ENCODE measurements around the gene STK11IP.
A peak's percentile ranks its signal among the peaks of the same experiment; 100 is the strongest.
"Not testable (repeated sequence)": the region's sequence is repeated elsewhere in the genome, so short reads cannot be mapped to it uniquely, and the experiment has no call there.

STK11IP gene

DNA sequence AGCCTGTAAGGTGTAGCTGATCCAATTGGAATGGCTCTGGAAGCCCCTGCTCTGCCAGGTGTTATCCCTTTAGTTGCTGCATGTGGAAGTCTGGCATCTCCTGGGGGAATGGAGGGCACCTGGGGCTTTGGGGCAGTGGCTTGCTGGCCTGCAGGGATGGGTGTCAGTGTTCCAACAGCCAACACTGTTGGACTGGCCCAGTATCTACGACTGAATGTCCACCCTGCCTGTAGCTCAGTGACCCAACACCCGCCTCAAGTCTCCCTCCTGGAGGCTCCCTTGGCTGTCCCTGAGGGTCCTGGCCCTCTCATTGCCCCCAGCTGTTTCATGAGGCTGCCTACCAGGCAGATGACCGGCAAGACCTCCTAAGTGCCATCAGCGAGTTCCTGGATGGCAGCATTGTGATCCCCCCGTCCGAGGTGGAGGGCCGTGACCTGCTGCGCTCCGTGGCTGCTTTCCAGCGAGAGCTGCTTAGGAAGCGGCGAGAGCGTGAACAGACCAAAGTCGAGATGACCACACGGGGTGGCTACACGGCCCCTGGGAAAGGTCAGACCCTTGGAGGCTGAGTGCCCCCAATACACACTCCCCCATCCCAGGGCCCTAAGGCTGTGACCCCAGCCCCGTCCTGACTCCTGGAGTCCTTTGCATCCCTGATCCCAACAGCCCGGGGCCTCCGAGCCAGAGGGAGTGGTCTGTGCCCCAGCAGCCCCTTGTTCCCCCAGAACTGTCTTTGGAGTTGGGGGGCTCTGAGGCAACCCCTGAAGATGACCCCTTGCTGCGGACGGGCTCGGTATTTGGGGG, 37.5 kb downstream of the STK11IP start:
- DNase-seq = no peak

DNA sequence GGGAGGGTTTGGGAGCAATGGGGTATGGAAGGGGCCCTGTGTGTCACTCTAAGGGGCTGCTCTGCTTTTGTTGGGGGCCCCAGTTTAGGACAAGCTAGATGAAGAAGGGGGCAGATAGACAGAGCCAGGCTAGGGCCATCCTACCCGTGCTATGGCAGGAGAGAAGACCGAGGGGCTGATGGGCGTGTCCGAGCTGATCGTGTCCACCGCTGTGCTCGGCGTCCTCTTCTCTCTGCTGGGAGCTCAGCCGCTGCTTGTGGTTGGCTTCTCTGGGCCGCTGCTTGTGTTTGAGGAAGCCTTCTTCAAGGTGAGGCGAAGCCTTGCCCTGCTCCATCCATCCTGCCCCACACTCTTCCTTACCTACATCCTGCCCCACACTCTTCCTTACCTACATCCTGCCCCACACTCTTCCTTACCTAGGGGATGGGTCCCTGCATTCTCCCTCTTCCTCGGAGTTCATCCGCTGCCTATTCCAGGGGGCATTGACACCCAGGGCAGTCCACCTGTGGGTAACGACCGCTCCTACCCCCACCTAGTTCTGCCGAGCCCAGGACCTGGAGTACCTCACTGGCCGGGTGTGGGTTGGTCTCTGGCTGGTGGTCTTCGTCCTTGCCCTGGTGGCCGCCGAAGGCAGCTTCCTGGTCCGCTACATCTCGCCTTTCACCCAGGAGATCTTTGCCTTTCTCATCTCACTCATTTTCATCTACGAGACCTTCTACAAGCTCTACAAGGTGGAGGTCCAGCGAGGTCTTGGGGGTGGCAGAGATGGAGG, 38.7 kb downstream of the STK11IP start:
- DNase-seq = no peak

DNA sequence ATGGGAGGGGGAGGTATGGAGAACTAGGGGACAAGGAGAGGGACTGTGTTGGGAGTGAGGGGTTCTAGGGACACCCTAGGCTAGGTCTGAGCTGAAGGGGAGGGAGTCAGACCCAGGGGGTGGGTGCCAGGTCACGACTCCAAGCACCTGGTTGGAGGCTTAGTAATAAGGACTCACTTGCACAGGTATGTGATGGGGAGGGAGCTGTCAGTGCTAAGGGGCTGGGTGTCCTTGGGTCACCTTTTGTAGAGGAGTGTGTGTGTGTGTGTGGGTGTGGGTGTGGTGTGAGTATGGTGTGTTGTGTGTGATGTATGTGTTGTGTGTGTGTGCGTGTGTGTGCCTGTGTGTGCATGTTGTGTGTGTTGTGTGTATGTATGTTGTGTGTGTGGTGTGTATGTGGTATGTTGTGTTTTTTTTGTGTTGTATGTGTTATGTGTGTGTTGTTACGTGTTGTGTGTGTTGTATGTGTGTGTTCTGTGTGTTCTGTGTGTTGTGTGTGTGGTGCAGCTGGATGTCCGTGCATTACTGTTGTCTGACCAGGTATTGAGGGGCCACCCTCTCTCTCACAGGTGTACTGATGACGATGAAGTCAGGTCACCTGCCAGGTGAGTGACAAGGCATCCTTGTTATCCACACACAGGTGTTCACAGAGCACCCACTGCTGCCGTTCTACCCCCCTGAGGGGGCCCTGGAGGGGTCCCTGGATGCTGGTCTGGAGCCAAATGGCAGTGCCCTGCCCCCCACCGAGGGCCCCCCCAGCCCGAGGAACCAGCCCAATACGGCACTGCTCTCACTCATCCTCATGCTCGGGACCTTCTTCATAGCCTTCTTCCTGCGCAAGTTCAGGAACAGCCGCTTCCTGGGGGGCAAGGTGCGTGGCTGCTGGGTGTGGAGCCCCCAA, 39.5 kb downstream of the STK11IP start:
- DNase-seq = no peak

DNA sequence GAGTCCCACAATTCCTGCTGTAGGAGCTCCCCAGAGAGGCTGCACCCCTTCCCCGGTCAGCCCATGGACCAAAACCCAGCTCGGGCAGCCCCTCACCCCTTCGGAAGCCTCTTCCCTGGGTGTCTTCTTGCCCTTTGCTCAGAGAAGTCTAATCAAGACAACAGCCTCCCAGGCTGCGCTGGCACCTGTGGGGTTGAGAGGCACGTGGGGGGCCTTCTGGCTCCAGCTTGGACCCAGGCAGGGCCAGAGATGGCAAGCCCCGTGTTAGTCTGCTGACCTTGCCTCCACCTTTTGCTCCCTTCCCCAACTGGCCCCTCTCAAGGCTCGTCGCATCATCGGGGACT, 40.2 kb downstream of the STK11IP start:
- DNase-seq = no peak

DNA sequence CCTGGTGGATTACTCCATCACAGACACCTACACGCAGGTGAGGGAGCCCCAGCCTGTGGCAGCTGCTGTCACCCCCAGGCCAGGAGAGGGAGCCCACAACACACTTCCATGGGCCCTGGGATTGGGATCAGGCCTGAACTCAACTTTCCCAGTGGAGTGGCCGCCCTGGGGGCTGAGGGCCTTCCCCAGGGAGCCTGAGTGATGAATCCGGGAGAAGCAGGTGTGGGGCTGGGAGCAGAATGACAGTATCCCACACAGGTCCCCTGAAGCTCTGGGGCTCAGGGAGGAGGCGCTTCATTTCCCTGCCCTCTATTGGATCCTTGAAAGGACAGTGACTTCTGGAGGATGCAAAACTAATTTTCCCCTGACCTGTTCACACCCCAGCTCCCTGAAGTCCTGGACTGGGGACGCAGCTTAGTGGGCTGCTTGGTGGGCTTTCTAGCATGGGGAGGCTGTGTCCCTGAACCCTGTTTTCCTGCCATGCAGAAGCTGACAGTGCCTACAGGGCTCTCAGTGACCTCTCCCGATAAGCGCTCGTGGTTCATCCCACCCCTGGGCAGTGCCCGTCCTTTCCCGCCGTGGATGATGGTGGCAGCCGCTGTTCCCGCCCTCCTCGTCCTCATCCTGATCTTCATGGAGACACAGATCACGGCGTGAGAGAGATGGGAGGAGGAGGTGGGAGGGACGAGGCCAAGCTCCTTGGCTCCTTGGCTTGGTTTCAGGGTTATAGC, 40.7 kb downstream of the STK11IP start:
- no peak for DNase-seq

DNA sequence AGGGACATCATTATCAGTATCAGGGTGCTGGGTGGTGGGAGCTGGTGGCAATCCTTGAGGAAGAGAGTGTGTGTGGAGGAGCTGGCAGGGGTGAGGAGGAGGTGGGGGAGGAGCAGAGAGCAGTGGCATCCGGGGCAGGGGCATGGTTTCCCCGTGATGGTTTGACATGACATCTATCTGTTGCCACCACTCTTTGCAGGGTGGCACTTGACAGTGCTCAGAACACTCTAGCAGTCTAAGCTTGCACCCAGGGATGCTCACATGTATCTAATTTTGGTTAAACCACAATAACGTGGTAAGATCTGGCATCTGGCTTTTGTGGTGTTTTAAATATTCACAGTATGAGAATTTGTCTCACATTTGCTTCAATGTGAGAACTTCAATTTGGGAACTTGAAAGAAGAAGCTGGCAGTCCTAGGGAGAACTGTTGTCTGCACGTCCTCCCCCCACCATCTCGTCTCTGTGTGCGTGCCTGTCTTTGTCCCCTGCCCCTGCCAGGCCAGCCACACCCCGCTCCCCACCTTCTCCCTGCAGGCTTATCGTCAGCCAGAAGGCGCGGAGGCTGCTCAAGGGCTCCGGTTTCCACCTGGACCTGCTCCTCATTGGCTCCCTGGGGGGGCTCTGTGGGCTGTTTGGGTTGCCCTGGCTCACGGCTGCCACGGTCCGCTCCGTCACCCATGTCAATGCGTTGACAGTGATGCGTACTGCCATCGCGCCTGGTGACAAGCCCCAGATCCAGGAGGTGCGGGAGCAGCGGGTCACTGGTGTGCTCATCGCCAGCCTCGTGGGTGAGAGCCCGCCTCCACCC, 41.5 kb downstream of the STK11IP start:
- no peak for DNase-seq

DNA sequence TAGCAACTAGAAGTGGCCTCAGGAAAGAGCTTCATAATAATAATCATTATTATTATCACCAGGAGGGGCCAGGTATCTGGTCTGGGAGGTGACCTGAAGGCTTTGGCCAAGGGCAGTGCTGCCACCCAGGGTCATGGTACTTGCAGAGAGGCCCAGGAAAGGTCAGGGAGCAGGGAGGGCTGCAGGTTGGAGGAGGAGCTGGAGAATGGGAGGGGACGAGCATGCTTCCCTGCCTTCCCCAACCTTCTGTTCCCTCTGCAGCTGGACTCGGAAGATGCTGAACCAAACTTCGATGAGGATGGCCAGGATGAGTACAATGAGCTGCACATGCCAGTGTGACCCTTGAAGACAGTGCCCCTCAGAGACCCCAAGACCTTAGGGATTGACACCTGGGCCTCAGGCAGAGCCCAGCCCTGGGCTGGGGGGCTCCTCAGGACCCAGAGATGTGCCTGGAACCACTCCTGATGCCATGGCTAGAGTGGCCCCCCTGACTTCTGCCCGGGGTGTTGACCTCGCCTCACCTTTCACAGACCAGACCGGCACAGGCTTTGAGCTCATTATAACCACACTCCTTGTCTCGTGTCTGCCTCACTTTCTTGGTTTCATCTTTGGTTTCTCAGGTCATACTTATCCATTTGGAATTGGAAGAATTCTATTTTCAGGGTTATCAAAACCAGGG, 43.9 kb downstream of the STK11IP start:
- no peak for DNase-seq

DNA sequence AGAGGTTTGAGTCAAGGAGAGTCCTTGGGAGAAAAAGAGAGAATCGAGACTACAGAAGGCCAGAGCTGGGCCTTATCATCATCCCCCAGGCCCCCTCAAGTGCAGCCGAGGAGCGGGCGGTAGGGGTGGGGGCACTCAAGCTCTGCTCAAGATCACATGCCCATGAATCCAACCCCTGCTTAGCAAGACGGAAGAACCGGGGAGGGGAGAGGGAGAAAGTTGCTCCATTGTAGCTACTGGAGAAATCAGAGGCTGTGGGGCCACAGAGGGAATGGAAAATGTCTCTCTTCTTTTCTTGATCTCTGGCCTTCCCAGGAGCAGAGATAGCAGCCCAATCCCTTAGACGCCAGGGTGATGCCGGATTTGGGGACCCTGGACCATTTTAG, 44.4 kb downstream of the STK11IP start:
- no peak for DNase-seq

DNA sequence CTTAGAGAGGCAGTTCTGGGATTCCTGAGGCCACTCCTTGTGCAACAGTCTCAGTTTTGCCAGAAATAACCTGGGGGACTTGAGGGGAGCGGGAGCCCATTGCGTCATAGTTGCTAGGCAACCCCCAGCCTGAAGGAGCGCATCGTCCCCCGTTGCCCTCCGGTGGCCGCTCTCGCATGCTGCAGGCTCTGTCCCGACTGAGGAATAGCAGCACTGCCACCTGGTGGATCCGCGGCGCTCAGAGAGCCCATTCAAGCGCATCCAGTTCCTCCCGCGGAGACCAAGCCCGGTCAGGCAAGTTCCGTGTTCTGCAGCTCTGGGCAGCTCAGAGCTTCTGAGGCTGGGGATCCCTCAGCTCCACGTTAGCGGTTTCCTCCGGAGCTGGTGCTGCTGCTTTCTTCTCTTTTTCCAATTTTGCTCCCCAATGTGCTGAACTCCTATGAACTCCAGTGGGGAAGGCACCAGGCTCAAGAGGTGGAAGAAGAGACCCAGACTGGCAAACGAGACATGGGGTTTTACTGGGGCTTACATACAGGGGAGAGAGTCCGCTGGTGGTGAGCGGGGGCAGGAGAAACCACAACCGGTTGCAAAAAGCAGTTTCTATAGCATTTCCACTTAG, 44.9 kb downstream of the STK11IP start:
- DNase-seq = peak; percentile 91

DNA sequence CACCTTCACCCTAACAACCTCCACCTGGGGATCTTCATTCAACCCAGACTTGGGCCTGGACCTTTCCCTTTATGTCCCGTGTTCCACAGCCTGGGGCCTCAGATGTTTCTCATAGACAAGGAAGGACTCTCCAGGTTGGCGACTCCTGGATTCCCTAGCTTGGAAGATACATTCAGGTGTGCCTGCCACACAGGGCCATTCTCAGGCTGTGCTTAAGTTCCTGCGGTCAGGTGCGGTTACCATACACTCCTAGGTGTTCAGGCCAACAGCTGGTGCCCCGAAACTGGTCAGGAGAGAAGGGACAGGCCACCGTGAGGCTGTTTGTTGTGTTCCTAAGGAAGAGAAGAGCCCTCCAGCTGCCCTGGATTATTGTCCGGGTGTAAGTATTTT, 45.4 kb downstream of the STK11IP start:
- DNase-seq = no peak

DNA sequence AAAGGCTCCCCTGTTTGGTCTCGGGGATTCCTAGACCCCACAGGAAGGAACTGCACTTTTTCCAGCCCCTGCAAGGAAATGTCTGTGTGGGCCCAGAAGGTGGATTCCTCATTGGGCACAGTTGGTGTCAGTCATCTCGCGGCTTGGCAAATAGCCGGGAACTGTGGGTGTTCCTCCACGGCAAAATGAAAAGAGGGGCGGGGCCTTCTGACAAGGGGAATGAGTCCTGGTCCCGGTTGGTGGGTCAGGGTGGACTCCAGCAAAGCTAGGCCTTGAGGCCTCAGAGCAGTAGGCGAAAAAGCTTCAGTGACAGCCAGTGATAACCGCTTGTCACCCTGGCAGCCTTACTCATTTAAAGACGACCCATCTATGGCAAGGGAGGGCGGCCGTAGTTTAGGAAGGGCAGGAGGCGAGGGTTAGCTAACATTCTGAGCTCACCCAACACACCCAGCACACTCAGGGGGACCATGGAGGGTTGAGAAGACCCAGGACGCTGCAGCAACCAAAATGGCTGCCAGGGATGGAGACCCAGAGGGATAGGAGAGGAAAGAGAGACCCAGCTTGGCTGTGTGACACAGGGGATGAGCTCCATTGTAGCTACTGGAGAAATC, 46.2 kb downstream of the STK11IP start:
- DNase-seq = no peak

DNA sequence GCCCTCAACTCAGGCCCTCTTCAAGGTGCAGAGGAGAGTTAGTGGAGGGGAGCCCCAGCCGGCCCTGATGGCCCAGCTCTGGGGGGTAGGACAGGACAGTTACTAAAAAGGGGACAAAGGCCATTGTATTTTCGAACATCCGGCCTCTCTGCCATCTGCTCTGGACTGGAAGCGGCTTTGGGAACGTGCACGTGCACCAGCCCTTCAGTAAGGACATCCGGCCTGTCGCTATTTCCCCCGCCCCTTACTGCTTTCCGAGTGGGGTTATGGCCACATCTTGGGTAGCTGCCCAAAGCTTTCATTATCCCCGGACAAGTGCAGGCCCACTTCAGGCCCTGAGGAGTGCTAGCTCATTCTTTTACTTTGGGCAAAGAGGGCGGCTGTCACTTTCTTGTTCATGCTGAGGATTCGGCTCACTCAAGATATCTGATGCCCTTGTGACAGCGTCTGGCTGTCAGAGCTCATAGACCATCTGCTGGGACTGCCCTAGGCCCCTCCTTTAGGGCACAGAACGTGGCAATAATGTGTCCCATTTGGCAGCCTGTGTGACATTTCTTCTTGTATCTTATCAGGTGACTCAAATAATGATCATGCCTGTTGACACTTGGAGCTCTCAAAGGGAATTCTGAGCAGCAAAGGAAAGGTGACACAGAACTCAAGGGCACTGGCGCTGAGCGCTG, 47.3 kb downstream of the STK11IP start:
- no peak for DNase-seq

DNA sequence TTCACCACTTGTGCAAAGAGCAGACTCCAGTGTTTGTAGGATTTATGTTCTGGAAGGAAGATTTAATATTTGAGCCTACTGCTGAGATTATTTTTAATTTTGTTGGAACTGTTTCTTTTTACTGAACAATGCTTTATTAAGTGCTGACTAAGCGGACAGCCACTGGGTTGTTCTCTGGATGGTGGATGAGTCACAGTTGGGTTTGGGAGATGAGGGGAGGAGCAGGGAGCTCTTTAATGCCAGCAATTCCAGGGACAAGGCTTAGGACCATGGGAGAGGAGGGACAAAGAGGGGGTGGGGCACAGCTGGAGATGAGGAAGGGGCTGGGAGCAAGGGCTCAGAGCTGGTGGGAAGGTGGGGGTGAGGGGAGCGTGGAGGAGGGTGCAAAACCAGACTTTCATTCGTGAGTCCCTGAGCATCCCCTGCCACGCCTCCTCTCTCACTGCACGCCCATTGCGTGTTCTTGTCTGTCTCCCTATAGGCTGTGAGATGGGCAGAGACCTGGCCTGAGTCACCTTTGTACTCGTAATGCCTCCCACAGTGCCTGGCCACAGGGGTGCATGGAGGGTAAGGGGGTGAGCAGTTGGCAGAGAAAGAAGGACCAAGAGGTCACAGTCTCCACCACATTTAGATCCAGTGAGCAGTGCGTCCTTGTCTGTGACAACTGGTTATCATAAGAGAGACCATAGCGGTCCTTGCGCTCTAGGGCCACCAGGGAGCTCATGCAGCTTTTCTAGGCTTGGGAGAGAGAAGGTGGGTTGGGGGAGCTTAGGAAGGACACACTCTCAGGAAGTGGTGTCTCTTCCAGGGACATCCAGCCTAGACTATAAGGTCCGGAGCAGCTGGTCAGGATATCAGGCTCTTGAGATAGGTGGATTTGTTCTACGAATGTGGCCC, 48.2 kb downstream of the STK11IP start:
- no peak for DNase-seq

DNA sequence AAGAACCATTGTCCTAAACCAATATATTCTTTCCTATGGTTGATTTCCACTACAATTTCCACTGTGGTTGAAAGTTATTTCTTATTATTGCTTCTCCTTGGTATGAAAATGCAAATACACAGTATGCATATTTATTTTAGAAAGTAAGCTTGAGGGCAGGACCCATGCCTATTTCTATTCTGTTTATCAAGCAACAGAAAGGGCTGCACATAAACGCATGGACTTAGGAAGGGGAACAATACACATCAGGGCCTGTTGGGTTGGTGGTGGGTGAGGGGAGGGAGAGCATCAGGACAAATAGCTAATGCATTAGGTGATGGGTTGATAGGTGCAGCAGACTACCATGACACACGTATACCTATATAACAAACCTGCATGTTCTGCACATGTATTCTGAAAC, 50.5 kb downstream of the STK11IP start:
- DNase-seq = no peak

DNA sequence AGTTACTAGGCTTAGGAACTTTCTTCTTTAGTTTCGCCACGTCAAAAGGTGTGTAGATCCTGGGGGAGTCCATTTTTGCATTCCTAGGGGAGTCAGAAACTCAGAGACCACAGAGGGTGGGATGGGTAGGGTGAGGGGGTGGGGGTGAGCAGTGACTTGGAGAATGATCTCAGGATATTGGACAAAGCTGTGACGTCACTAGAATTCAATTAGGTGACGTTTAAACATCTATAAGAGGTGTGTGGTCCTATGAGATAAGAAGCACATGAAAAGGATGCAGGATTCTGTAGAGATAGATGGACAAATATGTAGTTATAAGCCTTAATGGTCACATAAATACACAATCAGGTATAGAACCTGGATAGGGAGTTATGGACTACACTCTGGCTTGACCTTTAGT, 51.3 kb downstream of the STK11IP start:
- no peak for DNase-seq

DNA sequence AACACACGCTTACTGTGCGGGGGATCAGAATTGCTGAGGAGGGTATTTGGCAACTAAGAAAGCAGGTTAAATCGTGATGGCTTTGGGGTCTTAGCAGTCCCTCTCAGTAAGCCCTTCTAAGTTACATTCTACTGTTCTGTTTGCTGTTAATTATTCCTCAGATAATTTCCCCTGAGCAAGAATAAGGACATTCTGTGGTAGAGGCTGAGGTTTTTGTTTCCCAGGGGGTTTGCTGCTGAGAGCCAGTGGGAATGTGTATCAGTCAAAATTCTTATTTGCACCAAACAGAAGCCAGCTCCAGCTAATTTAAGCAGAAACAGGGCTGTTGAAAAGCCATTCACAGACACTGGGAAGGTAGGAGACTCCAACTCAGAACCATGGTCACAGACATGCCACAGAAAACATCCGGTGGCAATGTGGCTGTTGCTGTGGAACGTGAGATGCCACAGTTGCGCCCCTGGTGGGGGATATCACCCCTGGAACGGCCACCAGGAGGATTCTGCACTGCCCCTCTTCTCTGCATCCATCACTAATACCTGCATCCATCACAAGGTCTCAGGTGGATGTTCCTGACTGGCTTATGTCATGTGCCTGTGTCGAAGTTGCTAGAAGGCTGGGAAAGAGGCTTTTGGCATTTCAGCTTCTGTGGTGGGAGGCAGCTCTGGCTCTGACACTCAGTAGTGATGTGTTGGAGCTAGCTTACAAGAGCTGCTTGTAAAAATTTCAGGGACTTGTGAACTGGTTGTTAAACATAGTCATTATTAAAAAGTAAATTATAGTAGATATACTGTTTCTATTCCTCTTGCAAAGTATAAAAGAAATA, 53.0 kb downstream of the STK11IP start:
- no peak for DNase-seq

DNA sequence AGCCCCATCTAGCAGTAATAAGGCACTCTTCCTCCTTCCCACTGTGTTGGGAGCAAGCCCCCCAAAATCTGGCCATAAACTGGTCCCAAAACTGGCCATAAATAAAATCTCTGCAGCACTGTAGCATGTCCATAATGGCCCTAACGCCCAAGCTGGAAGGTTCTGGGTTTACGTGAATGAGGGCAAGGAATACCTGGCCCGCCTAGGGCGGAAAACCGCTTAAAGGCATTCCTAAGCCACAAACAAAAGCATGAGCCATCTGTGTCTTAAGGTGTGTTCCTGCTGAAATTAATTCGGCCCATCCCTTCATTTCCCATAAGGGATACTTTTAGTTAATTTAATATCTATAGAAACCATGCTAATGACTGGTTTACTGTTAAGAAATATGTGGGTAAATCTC, 54.0 kb downstream of the STK11IP start:
- DNase-seq = not testable (repeated sequence)

DNA sequence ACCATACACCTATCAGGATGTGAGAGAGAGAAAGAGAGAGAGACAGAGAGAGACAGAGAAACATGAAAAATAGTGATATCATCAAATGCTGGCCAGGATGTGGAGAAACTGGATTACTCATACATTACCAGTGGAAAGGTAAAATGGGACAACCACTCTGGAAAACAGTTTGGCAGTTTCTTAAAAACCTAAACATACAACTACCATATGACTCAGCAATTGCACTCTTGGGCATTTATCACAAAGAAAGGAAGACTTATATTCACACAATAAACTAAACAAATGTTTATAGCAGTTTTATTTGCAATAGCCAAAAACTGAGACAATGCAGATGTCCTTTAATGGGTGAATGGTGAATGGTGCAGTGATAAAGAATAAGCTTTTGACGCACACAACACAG, 58.9 kb downstream of the STK11IP start:
- DNase-seq = no peak

All from NCI-H510A treated with DMSO at 0.1 percent for 48 hours (cell line).